LNCaP clone FGC (cell line): ENCODE results near the gene BMS1.
"Not testable (repeated sequence)": the region's sequence is repeated elsewhere in the genome, so short reads cannot be mapped to it uniquely, and the experiment has no call there.

Experiments
- DNase-seq: peaks from one replicate; pipeline ENCODE4 v3.0.0-alpha.2; 2011; ENCODE audit warnings: low read depth
- H3K4me3 ChIP-seq: 2 replicates; pipeline ENCODE4 v1.5.1; 2011; ENCODE audit warnings: mild to moderate bottlenecking, low read depth, low read length, control low read depth
- CTCF ChIP-seq: IDR thresholded peaks from 2 replicates; pipeline ENCODE4 v1.5.1; 2012; ENCODE audit warnings: mild to moderate bottlenecking; ENCODE audit not compliant: control insufficient read depth, insufficient read depth; ENCODE audit errors: extremely low read depth

BMS1 gene

DNA sequence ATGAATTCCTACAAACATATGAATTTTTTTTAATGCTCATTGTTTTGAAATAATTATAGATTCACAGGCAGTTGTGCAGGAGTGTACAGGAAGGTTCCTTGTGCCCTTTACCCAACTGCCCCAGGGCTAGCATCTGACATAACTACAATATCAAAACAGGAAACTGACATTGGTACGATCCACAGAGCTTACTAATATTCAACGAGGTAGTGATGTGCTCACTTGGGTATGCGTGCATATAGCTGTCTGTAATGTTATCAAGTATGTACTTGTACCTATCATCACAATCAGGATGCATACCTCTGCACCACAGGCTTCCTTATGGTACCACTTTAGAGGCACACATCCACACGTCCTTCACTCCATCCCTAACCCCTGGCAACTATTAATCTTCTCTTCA is 68.3 kb downstream of the BMS1 start:
- no peak for TF ChIP-seq CTCF
- H3K4me3 ChIP-seq, result no peak overlapping the region
- no peak for DNase-seq

- H3K4me3 ChIP-seq, result no peak overlapping the region
- TF ChIP-seq CTCF, result no peak
- no peak for DNase-seq
Observed at GRCh38 chr10:42859256-42859655, 76.7 kb downstream of the BMS1 start.

GRCh38 chr10:42860016-42860415 is 77.4 kb downstream of the BMS1 start:
- not testable (repeated sequence) for H3K4me3 ChIP-seq, DNase-seq

- not testable (repeated sequence) for DNase-seq, H3K4me3 ChIP-seq
Observed at GRCh38 chr10:42862801-42863200, 80.2 kb downstream of the BMS1 start.

DNA sequence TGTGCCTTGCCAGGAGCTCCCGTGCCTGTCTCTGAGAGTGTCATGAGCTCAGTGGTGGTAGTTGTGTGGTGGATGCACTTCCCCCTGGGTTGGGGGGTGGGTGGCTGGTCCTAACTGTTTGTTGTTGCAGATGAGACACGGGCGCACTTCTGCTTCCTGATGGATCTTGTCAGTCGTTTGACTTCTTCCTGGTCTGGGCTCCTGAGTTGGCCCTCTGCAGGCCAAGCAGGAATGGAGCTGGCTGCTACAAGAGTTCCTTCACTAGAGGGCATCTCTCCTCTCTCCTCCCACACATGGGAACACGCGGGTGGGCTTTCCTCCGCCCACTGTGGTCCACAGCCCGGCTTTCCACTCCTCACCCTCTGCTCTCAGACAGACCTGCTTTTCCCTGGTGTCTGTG is 82.0 kb downstream of the BMS1 start:
- no peak overlapping the region for H3K4me3 ChIP-seq
- TF ChIP-seq CTCF, result peak; percentile 51
- no peak for DNase-seq

GRCh38 chr10:42865716-42866114 is 83.1 kb downstream of the BMS1 start:
- TF ChIP-seq CTCF, result no peak
- DNase-seq, result no peak
- no peak overlapping the region for H3K4me3 ChIP-seq

DNA sequence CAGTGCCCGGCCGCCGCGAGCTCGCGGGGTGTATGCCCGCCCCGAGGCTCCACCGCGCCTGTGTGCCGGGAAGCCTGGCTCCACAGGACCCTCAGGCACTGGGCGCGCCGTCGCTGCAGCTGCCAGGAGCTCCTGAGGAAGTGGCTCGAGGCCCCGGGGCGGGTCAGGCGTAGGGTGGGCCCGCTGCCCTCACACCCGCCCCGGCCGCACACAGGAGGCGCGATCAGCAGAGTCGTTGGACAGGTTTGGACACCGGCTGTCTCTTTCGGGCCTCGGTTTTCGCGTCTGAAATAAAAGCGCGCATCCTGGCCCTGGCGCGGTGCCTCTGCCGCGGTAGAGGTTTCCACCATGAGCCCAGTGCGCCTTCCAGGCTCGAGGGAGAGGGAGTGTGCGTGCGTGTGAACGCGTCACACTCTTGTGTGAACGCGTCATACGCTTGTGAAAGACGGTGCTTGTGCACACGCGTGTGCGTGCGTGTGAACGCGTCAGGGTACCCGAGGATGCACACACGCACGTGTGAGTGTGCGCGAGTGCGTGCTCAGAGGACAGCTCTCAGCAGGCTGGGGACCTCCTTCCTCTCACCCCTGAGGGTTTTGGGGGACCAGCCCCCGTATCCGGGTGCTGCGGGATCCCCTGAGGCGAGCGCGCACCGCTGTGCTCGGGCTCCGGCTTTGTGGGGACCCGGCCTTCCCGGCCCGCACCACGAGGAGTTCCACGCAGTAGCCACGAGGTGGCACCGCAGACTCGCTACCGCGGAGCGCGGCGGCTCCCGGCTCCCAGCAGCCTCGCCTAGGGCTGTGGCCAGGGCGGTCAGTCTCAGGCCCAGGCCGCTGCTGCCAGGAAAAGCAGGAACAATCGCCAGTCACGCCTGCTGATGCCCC is 83.8 kb downstream of the BMS1 start:
- peak; percentile 85 for TF ChIP-seq CTCF
- H3K4me3 ChIP-seq, result peak overlapping the region; percentile 35
- DNase-seq, result peak; percentile 38

- no peak overlapping the region for H3K4me3 ChIP-seq
- DNase-seq, result no peak
- no peak for TF ChIP-seq CTCF
Observed at GRCh38 chr10:42867571-42867970, 85.0 kb downstream of the BMS1 start.
